ENCODE measurements around the gene NRARP.
"Not testable (repeated sequence)": the region's sequence is repeated elsewhere in the genome, so short reads cannot be mapped to it uniquely, and the experiment has no call there.

The NRARP gene

DNA sequence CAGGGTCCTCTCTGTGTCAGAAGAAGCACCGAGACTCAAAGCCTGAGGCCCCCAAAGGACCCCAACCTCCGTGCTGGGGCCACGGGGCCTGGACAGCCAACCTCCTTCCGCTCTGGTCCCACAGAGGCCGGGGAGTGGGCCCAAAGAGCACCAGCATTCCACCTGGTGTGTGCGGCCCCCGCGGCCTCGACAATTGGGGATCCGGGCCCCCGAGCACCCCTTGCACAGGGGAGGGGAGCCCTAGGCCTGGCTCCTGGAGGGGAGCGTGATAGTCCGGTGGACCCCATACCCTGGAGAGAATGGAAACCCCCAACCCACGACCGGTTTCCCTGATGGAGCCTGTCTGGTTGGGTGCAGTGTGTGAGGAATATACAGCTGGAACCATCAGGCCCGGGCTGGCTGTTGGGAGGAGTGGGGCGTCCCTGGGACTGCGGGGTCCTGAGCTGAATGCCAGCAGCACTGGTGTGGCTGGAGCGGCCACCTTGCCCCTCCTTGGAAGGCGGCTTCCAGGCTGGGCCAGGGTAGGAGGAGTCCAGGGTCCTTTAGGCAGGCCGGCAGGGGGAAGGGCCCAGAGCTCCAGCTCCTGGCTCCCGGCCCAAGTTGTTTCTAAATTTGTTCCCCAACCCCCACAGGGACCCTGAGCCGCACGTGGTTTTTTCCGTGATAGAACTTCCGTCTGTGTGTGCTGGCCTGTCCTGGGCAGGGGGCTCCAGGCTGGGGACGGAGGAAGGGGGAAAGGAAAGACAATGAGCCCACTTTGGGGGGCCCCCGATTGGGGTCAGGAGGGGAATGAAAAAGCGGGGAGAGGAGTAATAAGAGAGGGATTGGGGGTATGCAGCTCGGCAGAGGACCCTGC is 25.4 kb downstream of the NRARP start:
- no peak for DNase-seq (ENCODE audit: low read depth in 2 of 2)

DNA sequence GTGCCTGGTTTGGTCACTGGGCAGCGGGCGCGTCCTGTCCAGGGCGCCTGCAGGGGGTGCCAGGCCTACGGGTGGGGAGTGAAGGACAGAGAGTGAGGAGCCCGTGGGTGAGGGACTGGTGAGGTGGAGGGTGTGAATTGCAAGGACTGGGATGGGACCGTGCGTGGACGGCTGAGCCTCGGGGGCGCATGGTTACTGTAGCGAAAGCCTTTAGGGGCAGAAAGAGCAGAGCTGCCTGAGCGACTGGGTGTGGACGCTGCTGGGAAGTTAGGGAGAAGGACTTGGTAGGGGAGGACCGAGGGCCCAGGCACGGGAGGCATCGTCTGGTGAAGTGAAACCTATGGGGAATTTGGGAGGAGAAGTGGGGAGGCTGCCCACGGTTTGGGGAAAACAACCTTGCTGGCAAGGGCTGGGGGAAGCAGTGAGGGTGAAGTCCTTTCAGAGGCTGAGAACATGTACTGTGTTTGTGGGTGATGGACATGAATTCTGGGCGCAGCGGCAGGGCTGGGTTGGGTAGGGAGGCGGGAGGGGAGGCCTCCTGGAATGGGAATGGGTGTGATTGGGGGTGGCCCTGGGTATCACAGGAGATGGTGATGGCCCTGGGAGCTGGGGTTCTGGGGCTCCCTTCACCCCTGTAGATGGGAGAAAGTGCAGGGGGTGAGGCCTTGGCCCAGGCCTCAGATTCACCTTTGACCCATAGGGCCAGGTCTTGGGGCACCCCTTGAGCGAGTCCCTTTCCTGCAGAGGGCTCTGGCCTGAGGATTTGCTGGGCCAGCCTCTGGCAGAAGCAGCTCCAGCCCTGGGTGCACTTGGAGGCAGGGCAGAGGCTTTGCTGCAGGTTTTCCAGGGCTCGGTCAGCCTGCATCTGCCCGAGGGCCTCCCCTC is 26.2 kb downstream of the NRARP start:
- no peak for DNase-seq (ENCODE audit: low read depth in 2 of 2)

DNA sequence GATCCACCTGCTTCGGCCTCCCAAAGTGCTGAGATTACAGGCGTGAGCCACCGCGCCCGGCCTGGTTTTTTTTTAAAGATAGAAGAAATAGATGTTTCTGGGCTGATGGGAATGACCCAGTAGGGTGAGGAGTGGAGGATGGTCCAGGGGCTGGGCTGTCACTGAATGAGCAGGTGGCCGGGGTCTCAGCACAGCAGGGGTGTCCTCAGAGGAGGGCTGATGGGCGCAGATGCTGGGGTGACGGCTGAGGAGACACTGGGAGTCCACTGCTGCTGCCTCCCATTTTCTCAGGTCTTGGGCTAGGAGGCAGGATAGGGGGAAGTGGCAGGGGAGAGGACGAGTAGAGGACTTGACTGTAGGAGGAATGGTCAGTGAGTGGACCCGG is 26.9 kb downstream of the NRARP start:
- DNase-seq (ENCODE audit: low read depth in 2 of 2) = no peak

DNA sequence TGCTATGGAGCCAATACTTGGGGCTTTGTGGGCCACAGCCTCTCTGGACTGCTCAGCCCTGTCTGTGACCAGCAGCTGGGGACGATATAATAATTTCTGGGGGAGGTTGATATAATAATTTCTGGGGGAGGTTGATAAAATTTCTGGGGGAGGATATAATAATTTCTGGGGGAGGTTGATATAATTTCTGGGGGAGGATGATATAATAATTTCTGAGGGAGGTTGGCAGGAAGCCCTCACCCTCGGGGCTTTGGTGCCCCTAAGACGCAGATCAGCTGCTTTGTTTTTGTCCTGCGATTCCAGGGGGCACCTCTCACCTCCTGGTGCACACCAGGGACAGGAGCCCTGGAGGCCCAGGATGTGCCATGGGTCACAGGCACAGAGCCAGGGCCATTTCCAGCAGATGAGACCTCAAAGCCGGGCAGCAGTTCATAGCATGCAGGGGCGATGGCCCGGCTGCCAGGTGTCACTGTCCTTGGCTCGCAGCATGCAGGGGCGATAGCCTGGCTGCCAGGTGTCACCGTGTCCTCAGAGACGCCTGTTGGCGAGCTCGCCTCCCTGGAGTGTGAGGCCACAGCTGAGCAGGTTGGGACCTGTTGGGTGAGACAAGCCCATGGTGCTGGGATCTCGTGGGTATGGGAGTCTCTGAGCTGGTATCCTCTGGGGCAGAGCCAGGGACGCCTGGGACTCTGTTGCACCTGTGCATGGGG is 28.3 kb downstream of the NRARP start:
- DNase-seq (ENCODE audit: low read depth in 2 of 2) = no peak

DNA sequence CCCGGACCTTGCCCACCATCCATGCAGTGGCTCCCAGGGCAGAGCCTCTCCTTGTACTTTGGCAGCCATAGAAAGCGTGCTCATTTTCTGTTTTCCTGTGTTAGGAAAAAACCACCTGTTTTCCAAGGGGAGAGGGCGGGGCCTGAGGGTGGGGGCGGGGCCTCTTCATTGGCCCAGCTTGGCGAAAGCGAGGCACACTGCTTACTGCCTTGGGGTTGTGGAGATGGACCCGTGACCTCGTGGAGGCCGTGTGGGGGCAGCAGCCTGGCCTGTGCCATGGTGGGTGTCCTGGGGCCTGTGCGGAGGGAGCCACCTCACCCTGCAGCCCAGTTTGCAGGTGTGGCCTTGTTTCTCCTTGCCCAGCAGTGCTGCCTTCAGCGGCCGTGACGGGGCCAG is 29.0 kb downstream of the NRARP start:
- no peak for DNase-seq (ENCODE audit: low read depth in 2 of 2)

DNA sequence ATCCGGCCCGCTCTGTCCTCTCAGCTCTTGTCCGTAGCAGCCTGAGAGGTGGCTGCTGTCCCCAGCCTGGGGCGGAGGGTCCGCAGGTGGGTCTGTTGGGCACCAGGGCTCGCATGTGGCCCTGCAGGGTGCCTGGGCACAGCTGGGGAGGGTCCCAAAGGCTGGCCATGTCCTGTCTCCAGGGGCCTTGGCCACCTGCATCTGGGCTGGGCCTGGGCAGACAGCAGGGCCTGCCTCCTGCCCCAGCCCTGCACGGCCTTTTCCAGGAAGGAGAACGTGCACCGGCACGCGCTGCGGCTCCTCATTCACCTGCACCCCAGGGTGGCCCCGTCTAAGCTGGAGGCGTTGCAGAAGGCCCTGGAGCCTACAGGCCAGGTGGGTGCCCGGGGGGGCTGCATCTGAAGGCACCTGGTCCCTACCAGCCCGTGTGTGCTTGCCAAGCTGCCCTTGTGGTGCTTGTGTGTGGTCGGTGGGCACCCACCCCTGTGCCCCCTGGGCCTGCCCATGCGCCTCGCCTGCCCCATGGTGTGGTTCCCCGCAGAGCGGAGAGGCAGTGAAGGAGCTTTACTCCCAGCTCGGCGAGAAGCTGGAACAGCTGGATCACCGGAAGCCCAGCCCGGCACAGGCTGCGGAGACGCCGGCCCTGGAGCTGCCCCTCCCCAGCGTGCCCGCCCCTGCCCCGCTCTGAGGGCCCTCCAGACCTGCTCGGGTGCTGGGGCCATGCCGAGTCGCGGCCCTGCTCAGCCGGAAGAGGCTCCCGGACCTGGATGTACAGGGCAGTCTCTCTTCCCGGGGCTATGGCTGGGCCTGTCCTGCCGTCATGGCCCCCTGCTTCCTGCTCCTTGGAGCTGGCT is 29.6 kb downstream of the NRARP start:
- DNase-seq (ENCODE audit: low read depth in 2 of 2) = no peak

DNA sequence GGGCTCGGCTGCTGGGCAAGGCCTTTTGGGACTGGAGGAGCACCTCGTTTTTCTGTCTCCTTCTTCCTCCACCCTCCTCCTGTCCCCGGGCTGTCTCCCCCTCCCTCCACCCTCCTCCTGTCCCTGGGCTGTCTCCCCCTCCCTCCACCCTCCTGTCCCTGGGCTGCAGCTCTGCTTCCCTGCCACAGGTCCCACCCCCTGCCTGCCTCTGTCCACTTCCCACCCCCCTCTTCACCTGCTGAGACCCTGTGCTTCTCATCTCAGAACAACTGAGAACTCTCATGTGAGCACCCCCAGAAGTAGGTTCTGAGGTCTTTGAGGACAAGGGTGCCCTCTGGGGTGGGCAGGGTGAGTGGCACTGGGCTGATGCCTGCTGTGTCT is 30.4 kb downstream of the NRARP start:
- no peak for DNase-seq (ENCODE audit: low read depth in 2 of 2)

DNA sequence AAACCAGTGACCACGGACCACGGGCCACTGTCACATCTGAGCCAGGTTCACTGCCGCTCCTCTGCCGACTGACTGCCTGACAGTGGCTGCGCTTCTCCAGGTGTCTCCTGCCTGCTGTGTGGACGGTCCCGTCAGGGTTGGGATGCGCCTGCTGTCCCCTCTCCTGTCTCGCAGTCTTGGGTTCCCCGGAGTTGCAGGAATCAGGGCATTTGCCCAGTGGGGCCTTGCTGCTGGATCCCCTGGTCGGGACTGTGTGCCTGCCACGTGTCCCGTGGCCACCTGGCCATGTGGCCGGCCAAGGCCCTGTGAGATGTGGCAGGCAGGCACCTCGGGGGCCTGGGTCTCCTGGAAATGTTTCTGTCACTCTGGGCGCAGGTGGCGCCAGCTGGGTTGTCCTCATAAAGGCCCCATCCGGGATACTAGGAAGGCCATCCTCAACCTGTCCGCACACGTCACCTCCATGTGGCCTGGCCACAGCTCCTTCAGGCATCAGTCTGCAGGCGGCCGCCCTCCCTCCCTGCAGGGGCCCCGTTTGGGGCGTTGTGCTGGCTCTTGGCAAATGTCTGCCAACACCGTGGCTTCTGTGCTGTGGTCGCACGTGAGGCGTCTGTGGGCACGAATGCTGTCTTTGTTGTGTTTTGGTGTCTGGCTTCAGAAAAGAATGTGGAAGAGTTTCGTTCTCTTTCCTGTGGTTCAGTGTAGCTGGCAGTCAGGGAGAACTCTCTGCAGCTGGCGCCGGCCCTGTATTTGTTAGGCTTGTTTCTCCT is 31.0 kb downstream of the NRARP start:
- no peak for DNase-seq (ENCODE audit: low read depth in 2 of 2)

DNA sequence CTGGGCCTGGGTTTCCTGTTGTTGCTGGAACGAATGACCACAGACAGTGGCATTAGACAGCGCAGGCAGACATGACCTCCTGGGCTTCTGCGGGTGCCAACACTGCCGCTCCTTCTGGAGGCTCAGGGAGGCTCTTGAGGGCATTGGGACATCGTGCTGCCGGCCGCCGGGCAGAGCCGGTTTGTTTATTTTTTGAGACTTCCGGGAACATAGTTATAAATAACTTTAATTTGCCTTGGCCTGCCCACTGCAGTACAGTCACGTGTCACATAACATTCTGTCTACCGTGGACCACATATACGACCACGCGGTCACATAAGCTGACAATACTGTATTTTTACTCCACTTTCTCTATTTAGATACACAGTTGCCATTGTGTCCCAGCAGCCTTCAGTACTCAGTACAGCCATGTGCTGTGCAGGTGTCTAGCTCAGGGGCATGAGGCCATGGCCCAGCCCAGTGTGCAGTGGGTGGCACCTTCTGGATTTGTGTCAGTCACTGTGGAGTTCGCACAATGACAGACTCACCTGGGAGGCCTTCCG is 32.8 kb downstream of the NRARP start:
- no peak for DNase-seq (ENCODE audit: low read depth in 2 of 2)

DNA sequence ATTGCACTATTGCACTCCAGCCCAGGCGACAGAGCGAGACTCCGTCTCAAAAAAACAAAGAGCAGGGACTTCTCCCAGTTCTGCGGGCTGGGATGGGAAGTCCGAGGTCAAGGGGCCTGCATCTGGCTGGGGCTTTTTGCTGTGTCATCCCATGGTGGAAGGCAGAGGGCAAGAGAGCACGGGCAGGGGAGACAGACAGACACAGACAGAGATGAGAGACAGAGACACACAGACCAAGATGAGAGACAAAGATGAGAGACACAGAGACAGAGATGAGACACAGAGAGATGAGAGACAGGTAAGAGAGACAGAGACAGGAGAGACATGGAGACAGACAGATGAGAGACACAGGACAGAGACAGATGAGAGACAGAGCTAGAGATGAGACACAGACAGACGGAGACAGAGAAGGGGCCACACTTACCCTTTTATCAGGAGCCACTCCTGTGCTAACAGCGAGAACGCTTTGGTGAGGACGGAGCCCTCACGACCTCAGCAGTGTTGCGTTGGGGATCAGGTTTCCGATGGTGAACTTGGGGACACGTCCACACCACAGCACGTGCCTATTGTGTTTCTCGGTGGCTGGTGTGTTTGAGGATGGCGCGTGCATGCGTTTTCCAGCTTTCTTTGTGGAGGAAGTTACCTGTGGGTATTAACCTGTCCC is 33.4 kb downstream of the NRARP start:
- no peak for DNase-seq (ENCODE audit: low read depth in 2 of 2)

DNA sequence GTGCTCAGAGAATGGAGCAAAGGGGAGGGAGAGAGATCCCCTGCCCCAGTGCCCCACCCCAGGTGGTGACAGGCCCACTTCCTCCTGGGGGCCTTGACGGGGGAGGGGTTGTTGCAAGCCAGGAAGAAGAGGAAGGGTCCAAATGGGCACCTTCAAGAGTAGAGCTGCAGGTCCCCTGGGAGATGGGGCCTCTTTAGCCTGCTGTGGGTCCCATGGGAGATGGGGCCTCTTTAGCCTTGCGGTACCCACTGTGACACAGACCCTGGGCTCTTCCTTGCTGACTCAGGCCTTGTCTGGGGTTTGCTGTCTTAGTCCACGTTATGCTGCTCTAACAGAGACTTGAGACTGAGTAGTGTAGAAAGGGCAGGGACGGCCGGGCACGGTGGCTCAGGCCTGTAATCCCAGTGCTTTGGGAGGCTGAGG is 34.1 kb downstream of the NRARP start:
- DNase-seq (ENCODE audit: low read depth in 2 of 2) = no peak

DNA sequence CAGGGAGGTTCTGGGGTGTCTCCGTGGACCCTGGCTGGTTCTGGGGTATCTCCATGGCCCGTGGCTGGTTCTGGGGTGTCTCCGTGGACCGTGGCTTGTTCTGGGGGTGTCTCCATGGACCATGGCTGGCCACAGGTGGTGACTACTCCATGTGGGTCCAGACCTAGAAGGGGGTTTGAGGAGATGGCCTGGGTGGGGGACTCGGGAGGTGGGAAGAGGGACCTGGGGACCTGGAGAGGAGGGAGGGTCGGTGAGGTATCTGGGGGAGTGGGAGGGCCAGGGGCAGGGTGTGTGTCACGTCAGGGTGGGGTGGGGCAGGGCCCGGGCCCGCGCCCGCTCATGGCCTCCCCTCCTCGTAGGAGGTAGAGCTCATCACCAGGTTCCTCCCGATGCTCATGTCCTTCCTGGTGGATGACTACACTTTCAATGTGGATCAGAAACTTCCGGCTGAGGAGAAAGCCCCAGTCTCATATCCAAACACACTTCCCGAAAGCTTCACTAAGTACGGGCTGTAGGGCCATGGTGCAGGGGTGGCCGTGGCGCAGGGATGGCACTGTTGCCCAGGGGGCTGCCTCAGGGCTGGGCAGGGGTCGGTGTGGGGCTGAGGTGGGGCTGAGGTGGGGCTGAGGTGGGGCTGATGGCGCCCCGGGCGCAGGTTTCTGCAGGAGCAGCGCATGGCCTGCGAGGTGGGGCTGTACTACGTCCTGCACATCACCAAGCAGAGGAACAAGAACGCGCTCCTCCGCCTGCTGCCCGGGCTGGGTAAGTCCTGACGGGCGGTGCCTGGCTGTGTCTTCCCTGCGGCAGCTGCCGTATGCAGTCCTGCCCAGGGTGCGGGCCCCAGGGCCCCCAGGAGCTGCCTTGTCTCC is 35.3 kb downstream of the NRARP start:
- no peak for DNase-seq (ENCODE audit: low read depth in 2 of 2)

DNA sequence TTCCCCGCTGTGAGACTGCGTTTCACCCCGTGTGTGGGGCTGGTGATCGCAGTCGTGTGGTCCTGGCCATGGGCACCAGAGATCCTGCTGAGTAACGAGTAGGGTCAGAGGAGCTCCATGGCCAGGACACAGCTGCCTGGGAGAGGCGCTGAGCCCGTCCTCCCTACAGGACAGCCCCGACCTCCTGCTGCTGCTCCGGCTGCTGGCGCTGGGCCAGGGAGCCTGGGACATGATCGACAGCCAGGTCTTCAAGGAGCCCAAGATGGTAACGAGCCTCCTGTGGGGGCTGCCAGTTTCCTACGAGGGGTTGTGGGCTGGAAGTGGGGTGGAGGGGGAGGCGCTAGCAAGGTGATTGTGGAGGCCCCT is 35.9 kb downstream of the NRARP start:
- DNase-seq (ENCODE audit: low read depth in 2 of 2) = no peak

DNA sequence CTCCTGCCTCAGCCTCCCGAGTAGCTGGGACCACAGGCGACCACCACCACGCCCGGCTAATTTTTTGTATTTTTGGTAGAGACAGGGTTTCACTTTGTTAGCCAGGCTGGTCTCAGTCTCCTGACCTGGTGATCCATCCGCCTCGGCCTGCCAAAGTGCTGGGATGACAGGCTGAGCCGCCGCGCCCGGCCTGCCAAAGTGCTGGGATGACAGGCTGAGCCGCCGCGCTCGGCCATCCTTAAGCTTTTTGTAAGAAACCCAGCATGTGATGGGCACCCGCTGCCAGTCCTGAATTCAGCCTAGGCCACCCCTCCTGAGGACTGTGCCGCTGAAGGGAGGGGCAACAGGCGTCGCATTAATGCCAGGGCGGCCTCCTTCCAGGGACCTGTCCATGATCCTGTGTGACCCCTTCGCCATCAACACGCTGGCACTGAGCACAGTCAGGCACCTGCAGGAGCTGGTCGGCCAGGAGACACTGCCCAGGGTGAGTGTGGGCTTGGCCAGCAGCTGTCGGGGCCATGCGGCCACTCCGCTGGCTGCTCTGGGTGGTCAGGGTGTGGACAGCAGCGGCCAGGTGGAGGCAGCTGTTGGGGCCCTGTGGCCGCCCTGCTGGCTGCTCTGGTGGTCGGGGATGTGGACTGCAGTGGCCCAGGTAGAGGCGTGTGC is 36.4 kb downstream of the NRARP start:
- no peak for DNase-seq (ENCODE audit: low read depth in 2 of 2)

DNA sequence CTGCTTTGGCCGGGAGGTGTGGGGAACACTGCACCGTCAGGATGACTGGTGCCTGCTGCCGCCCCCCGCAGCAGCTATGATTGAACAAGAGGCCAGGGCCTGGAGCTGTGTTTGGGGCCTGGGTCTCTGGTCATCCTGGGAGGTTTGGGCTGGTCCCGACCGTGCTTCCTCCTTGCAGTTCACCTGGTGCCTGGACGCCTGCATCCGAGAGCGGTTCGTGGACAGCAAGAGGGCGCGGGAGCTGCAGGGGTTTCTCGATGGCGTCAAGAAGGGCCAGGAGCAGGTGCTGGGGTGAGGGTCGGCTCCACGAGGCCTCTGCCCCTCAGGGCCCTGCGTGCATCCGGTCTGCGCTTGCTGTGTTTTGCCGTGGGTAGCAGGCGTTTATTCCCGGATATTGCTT is 38.0 kb downstream of the NRARP start:
- DNase-seq (ENCODE audit: low read depth in 2 of 2) = no peak

DNA sequence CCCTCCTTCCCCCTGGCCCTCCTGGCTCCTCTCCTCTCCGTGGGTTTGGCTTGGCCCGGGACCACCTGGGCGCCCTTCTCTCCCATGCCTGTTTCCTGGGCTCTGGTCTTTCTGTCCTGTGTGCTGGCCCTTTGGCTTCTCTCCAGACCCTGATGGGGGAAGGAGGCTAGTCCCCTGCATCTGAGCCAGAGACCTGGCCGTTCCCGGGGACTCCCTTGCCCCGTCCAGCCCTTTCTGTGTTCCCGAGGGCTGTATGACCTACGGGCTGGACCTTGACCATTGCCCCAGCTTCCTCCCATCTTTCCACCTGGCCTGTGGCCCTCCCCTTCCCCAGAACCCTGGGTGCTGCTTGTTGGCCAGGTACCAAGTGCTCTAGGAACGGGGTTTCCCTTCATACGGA is 38.6 kb downstream of the NRARP start:
- no peak for DNase-seq (ENCODE audit: low read depth in 2 of 2)

DNA sequence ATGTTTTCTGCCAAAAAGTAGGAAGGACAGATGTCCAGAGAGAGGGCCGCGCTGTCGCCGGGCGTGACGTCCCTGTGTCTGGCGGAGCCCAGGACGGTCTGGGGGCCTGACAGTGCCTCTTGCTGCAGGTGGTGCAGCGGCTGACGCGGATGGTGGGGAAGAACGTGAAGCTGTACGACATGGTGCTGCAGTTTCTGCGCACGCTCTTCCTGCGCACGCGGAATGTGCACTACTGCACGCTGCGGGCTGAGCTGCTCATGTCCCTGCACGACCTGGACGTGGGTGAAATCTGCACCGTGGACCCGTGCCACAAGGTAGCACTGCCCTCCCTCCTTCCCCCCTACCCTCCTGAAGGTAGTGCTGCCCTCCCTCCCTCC is 39.2 kb downstream of the NRARP start:
- no peak for DNase-seq (ENCODE audit: low read depth in 2 of 2)

DNA sequence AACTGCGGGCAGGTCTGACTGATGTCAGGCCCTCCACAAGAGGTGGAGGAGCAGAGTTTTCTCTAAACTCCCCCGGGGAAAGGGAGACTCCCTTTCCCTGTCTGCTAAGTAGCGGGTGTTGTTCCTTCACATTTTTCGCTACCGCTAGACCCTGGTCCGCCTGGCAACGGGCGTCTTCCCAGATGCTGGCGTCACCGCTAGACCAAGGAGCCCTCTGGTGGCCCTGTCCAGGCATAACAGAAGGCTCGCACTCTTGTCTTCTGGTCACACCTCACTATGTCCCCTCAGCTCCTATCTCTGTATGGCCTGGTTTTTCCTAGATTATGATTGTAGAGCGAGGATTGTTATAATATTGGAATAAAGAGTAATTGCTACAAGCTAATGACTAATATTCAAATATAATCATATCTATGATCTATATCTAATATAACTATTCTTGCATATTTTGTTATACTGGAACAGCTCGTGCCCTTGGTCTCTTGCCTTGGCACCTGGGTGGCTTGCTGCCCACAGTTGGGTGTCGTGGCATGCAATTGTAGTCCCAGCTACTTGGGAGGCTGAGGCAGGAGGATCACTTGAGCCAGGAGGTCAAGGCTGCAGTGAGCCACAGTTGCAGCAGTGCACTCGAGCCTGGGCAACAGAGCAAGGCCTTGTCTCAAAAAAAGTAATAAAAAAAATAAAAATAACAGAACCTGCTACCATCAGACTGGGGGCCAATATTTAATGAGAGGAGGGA is 39.7 kb downstream of the NRARP start:
- DNase-seq (ENCODE audit: low read depth in 2 of 2) = not testable (repeated sequence)

Data from stimulated activated CD8-positive, alpha-beta memory T cell treated with anti-CD3 and anti-CD28 coated beads, Interleukin-7, amount 100 ng/mL, for 4 hours (primary cell).